Mammary epithelial cell (primary cell): ENCODE measurements around the gene BID.

Experiments used
- EZH2 ChIP-seq: IDR thresholded peaks from 2 replicates; pipeline ENCODE4 v1.6.1; 2012; ENCODE audit warnings: low read length, inconsistent platforms, borderline replicate concordance
- TF ChIP-seq, protein P1 (sequence below), 2 donors: IDR thresholded peaks in 1 of 2; conservative IDR thresholded peaks in 1 of 2; 2 replicates each; pipeline ENCODE4 v1.5.1; 2011 to 2012; ENCODE audit warnings: inconsistent platforms in 2 of 2, low read length in 2 of 2, mild to moderate bottlenecking in 2 of 2, control low read depth in 1 of 2, low read depth in 1 of 2; ENCODE audit not compliant: insufficient read depth in 1 of 2; ENCODE audit errors: extremely low read depth in 1 of 2

DNA sequence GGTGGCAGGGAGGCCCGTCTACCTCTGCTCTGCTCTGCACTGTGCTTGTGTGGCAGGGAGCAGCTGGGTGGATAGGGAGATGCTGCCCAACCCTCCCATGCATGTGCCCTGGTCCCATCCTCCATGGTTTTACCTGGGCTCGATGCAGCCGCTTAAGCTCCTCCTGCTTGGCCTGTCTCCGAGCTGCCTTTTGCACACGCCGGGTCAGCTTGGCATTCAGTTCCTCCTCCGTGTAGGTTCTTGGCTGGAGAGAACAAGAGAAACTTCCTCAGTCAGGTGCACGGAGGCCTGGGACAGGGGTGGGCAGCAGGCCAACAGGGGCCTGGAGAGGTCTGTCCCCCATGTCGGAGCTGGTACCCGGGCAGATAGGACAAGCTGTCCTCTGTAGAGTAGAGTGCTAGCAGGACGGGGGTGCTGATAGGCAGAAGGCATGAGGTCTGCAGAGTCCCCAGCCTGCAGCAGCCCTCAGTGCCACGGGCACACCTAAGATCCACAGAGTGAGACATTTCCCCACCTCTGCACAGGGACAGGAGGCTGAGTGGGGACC is 36.4 kb upstream of the BID start:
- TF ChIP-seq, protein P1, sequence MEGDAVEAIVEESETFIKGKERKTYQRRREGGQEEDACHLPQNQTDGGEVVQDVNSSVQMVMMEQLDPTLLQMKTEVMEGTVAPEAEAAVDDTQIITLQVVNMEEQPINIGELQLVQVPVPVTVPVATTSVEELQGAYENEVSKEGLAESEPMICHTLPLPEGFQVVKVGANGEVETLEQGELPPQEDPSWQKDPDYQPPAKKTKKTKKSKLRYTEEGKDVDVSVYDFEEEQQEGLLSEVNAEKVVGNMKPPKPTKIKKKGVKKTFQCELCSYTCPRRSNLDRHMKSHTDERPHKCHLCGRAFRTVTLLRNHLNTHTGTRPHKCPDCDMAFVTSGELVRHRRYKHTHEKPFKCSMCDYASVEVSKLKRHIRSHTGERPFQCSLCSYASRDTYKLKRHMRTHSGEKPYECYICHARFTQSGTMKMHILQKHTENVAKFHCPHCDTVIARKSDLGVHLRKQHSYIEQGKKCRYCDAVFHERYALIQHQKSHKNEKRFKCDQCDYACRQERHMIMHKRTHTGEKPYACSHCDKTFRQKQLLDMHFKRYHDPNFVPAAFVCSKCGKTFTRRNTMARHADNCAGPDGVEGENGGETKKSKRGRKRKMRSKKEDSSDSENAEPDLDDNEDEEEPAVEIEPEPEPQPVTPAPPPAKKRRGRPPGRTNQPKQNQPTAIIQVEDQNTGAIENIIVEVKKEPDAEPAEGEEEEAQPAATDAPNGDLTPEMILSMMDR (conservative IDR thresholded peaks at IDR 0.05 in 1 of 2, IDR thresholded peaks at IDR 0.05 in 1 of 2; ENCODE audit: extremely low read depth in 1 of 2, insufficient read depth in 1 of 2, low read depth in 1 of 2, low read length in 2 of 2), result no peak
- no peak for TF ChIP-seq EZH2
